SK-N-SH (cell line): ENCODE results near the gene DNAH14. TPM values are rescaled to one million over a fixed set of nuclear protein-coding genes. Genes with fewer than 3 reads are reported as not detected.

Experiments used
- CTCF ChIA-PET: fragments of 300-600, 350-600 bp; formaldehyde crosslinking; extraction: SDS; loops from one replicate; lab custom pipeline; 2021; lab: Yijun Ruan, JAX
- POLR2A ChIA-PET: fragments of 350-600 bp; sonication (Branson Sonifier 250); formaldehyde crosslinking; extraction: SDS; loops from one replicate; lab custom pipeline; 2020; ENCODE audit warnings: antibody characterized with exemption, inconsistent platforms; lab: Yijun Ruan, JAX
- DNase-seq: peaks from one replicate; pipeline ENCODE4 v3.0.0; 2012
- H2AFZ ChIP-seq: fragments of 200-600 bp; sonication (generic); 2 replicates; pipeline ENCODE4 v1.8.1; 2016; ENCODE audit warnings: antibody characterized with exemption, mild to moderate bottlenecking, low read depth
- H3F3A ChIP-seq: fragments of 200-600 bp; sonication (generic); replicated peaks from 2 replicates; pipeline ENCODE3; 2016; ENCODE audit warnings: antibody characterized with exemption, mild to moderate bottlenecking; ENCODE audit not compliant: insufficient read depth
- H3K27ac ChIP-seq, 2 experiments: fragments of 200-500 bp in 1 of 2; fragments of 200-600 bp in 1 of 2; sonication (Bioruptor generic) in 1 of 2; sonication (generic), shearing (Covaris generic) in 1 of 2; 2 replicates each; pipeline versions ENCODE4 v1.5.1 to v1.6.1; 2014 to 2016; ENCODE audit warnings: low read depth in 2 of 2, inconsistent platforms in 1 of 2, low read length in 1 of 2, mild to moderate bottlenecking in 1 of 2, mixed read lengths in 1 of 2
- H3K27me3 ChIP-seq: fragments of 200-600 bp; sonication (generic), shearing (Covaris generic); 2 replicates; pipeline ENCODE4 v1.6.1; 2016; ENCODE audit warnings: mixed run types; ENCODE audit not compliant: insufficient read depth
- H3K36me3 ChIP-seq, 2 experiments: fragments of 200-500 bp in 1 of 2; fragments of 200-600 bp in 1 of 2; sonication (Bioruptor generic) in 1 of 2; sonication (generic) in 1 of 2; replicated peaks in 1 of 2; 2 replicates each; pipeline versions ENCODE3 to v1.5.1; 2014 to 2016; ENCODE audit warnings: low read length in 1 of 2, mild to moderate bottlenecking in 1 of 2; ENCODE audit not compliant: insufficient read depth in 2 of 2, control insufficient read depth in 1 of 2
- H3K4me1 ChIP-seq, 2 experiments: fragments of 200-500 bp in 1 of 2; fragments of 200-600 bp in 1 of 2; sonication (Bioruptor generic) in 1 of 2; sonication (generic), shearing (Covaris generic) in 1 of 2; 2 replicates each; pipeline versions ENCODE4 v1.5.1 to v1.6.1; 2014 to 2016; ENCODE audit warnings: low read depth in 1 of 2, low read length in 1 of 2, mixed run types in 1 of 2; ENCODE audit not compliant: insufficient read depth in 2 of 2, control insufficient read depth in 1 of 2
- H3K4me2 ChIP-seq: fragments of 200-600 bp; sonication (generic), shearing (Covaris generic); 2 replicates; pipeline ENCODE4 v1.6.1; 2017; ENCODE audit warnings: mixed run types
- H3K4me3 ChIP-seq, 2 experiments: fragments of 200-500 bp in 1 of 2; fragments of 200-600 bp in 1 of 2; sonication (Bioruptor generic) in 1 of 2; sonication (generic), shearing (Covaris generic) in 1 of 2; 2 replicates each; pipeline versions ENCODE4 v1.5.1 to v1.8.1; 2014 to 2016; ENCODE audit warnings: low read depth in 2 of 2, inconsistent platforms in 1 of 2, low read length in 1 of 2, mild to moderate bottlenecking in 1 of 2, mixed read lengths in 1 of 2, moderate library complexity in 1 of 2
- H3K79me2 ChIP-seq: fragments of 200-600 bp; sonication (generic); 2 replicates; pipeline ENCODE4 v1.8.1; 2017; ENCODE audit warnings: mild to moderate bottlenecking; ENCODE audit not compliant: insufficient read depth
- H3K9ac ChIP-seq: fragments of 200-600 bp; sonication (generic); 2 replicates; pipeline ENCODE4 v1.6.1; 2017; ENCODE audit warnings: mixed run types
- H3K9me2 ChIP-seq: fragments of 200-600 bp; sonication (generic); 2 replicates; pipeline ENCODE4 v1.6.1; 2017; ENCODE audit warnings: mixed run types
- H3K9me3 ChIP-seq: fragments of 200-600 bp; sonication (generic); 2 replicates; pipeline ENCODE4 v1.6.1; 2017; ENCODE audit warnings: mixed run types, mild to moderate bottlenecking, moderate library complexity
- H4K20me1 ChIP-seq: fragments of 200-600 bp; sonication (generic); 2 replicates; pipeline ENCODE4 v1.6.1; 2017; ENCODE audit warnings: mild to moderate bottlenecking, mixed run types; ENCODE audit not compliant: insufficient read depth
- ELF1 ChIP-seq: IDR thresholded peaks from 2 replicates; pipeline ENCODE4 v1.4.0; 2012
- EP300 ChIP-seq, 2 experiments: IDR thresholded peaks; 2 replicates each; pipeline versions ENCODE4 v1.4.0 to v1.6.1; 2012; ENCODE audit warnings: borderline replicate concordance in 1 of 2, low read depth in 1 of 2, low read length in 1 of 2
- EZH2phosphoT487 ChIP-seq: fragments of 200-600 bp; sonication (generic); IDR thresholded peaks from 2 replicates; pipeline ENCODE4 v1.6.1; 2017; ENCODE audit warnings: low read depth, mixed run types, mild to moderate bottlenecking, antibody characterized with exemption, moderate library complexity, borderline replicate concordance
- FOSL2 ChIP-seq: IDR thresholded peaks from 2 replicates; pipeline ENCODE4 v1.4.0; 2012; ENCODE audit warnings: low read depth, mild to moderate bottlenecking, moderate library complexity, borderline replicate concordance
- GABPA ChIP-seq: IDR thresholded peaks from 2 replicates; pipeline ENCODE4 v1.4.0; 2012; ENCODE audit warnings: low read depth, mild to moderate bottlenecking
- GATA2 ChIP-seq: sonication (generic); formaldehyde crosslinking; IDR thresholded peaks from 2 replicates; pipeline ENCODE4 v1.5.0; 2020; ENCODE audit warnings: mild to moderate bottlenecking, missing genetic modification reagents
- JUND ChIP-seq: IDR thresholded peaks from 2 replicates; pipeline ENCODE4 v1.4.0; 2012
- MAX ChIP-seq: IDR thresholded peaks from 2 replicates; pipeline ENCODE4 v1.4.0; 2012; ENCODE audit warnings: low read depth
- MXI1 ChIP-seq: IDR thresholded peaks from 2 replicates; pipeline ENCODE4 v1.6.1; 2012; ENCODE audit warnings: mild to moderate bottlenecking, low read depth, low read length, improper control_type of control experiment
- NFIC ChIP-seq: IDR thresholded peaks from 2 replicates; pipeline ENCODE4 v1.4.0; 2012; ENCODE audit warnings: borderline replicate concordance
- RAD21 ChIP-seq: IDR thresholded peaks from 2 replicates; pipeline ENCODE4 v1.6.1; 2012; ENCODE audit warnings: mild to moderate bottlenecking, low read length
- RCOR1 ChIP-seq: fragments of 150-350 bp; IDR thresholded peaks from 2 replicates; pipeline ENCODE4 v1.6.1; 2017; ENCODE audit warnings: antibody characterized with exemption, low read length
- TAF1 ChIP-seq: IDR thresholded peaks from 2 replicates; pipeline ENCODE4 v1.6.1; 2012; ENCODE audit warnings: low read depth, mild to moderate bottlenecking, low read length, moderate library complexity, borderline replicate concordance
- TCF12 ChIP-seq: IDR thresholded peaks from 2 replicates; pipeline ENCODE4 v1.4.0; 2012
- USF1 ChIP-seq: IDR thresholded peaks from 2 replicates; pipeline ENCODE4 v1.4.0; 2012; ENCODE audit warnings: low read depth, borderline replicate concordance
- YY1 ChIP-seq: IDR thresholded peaks from 2 replicates; pipeline ENCODE4 v1.4.0; 2012; ENCODE audit warnings: low read depth, mild to moderate bottlenecking
- WGBS: methylation state at CpG from one replicate; pipeline ENCODE4 v1.1.6; 2017; ENCODE audit warnings: low lambda C conversion rate; 5-methylcytosine and 5-hydroxymethylcytosine counted together
- polyA plus RNA-seq, 3 experiments: library from polyadenylated mRNA; depleted of rRNA; stranded (reverse); fragments of >200 nt; gene quantifications; 2 replicates each; pipeline ENCODE4 v1.2.3, GENCODE V29; 2012
- TF ChIP-seq, protein P1 (sequence below): IDR thresholded peaks from 2 replicates; pipeline ENCODE4 v1.6.1; 2012; ENCODE audit warnings: mild to moderate bottlenecking, low read depth, low read length, moderate library complexity
- TF ChIP-seq, protein P2 (sequence below): fragments of 200-600 bp; sonication (generic); IDR thresholded peaks from 2 replicates; pipeline ENCODE4 v1.6.1; 2017; ENCODE audit warnings: antibody characterized with exemption, mild to moderate bottlenecking, moderate library complexity

The DNAH14 gene
- polyA plus RNA-seq, 1 of the 3 experiments (the other 2 are of a cell fraction) = 8.0 TPM

- Histone ChIP-seq H3K27ac (no peak overlapping the region), H3K36me3 (no peaks in the 10 kb centered on the region), H3K9me3 (no peaks in the 10 kb centered on the region), H3K79me2 (no peaks in the 10 kb centered on the region), H3K9me2 (no peaks in the 10 kb centered on the region), H3F3A (no peaks in the 10 kb centered on the region), H3K27me3 (no peaks in the 10 kb centered on the region), H3K4me1 (no peaks in the 10 kb centered on the region), H3K9ac (no peak overlapping the region), H4K20me1 (no peaks in the 10 kb centered on the region), H3K4me3 (no peak overlapping the region), H2AFZ (no peak overlapping the region), H3K4me2 (no peak overlapping the region)
- TF ChIP-seq JUND = no peak
- TF ChIP-seq EZH2phosphoT487 = no peak
- no peak for TF ChIP-seq NFIC
- TF ChIP-seq, protein P1, sequence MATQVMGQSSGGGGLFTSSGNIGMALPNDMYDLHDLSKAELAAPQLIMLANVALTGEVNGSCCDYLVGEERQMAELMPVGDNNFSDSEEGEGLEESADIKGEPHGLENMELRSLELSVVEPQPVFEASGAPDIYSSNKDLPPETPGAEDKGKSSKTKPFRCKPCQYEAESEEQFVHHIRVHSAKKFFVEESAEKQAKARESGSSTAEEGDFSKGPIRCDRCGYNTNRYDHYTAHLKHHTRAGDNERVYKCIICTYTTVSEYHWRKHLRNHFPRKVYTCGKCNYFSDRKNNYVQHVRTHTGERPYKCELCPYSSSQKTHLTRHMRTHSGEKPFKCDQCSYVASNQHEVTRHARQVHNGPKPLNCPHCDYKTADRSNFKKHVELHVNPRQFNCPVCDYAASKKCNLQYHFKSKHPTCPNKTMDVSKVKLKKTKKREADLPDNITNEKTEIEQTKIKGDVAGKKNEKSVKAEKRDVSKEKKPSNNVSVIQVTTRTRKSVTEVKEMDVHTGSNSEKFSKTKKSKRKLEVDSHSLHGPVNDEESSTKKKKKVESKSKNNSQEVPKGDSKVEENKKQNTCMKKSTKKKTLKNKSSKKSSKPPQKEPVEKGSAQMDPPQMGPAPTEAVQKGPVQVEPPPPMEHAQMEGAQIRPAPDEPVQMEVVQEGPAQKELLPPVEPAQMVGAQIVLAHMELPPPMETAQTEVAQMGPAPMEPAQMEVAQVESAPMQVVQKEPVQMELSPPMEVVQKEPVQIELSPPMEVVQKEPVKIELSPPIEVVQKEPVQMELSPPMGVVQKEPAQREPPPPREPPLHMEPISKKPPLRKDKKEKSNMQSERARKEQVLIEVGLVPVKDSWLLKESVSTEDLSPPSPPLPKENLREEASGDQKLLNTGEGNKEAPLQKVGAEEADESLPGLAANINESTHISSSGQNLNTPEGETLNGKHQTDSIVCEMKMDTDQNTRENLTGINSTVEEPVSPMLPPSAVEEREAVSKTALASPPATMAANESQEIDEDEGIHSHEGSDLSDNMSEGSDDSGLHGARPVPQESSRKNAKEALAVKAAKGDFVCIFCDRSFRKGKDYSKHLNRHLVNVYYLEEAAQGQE = no peak
- TF ChIP-seq TAF1 = no peak
- DNase-seq = no peak
- ChIA-PET CTCF (interaction anchor here (1.2 kb wide), 1 partner anchor 14 kb away, joined by 3 read pairs; no protein-coding TSS in a partner anchor), POLR2A (no interaction called here)
- 69% methylated on average over 4 of the region's 4 CpGs for WGBS
Measured at GRCh38 chr1:225388372-225388771, 458.9 kb downstream of the DNAH14 start.

DNA sequence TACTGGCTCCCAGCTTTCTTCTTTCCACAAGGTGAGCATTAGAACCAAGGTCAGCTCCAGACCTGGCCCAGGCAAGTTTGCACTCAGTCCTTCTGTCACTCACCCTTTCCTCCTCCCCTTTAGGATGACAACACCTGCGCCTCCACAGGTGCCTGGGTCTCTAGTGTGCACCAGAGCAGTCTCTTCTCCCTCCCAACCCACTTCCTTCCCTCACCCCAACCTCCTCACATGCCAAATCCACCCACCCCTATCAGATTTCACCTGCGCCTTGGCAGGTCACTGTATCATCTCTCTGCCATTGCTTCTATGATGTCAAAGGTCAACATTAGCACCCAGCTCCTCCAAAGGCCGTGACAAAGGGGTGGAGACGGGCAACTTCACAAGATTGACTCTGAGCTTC is 460.4 kb downstream of the DNAH14 start:
- Histone ChIP-seq H3K79me2 (no peaks in the 10 kb centered on the region), H3K9me2 (no peaks in the 10 kb centered on the region), H4K20me1 (no peaks in the 10 kb centered on the region), H2AFZ (no peak overlapping the region), H3K9me3 (no peaks in the 10 kb centered on the region), H3K27ac (no peak overlapping the region), H3K27me3 (no peaks in the 10 kb centered on the region), H3F3A (no peaks in the 10 kb centered on the region), H3K4me2 (no peak overlapping the region), H3K4me3 (no peak overlapping the region), H3K36me3 (no peaks in the 10 kb centered on the region), H3K9ac (no peak overlapping the region), H3K4me1 (no peaks in the 10 kb centered on the region)
- ChIA-PET CTCF (interaction anchor here (2.0 kb wide), 1 partner anchor 85 kb away, joined by 5 read pairs; no protein-coding TSS in a partner anchor), POLR2A (no interaction called here)
- no peak for DNase-seq
- WGBS = 73% methylated on average over 4 of the region's 4 CpGs
- no peak for TF ChIP-seq ELF1
- no peak for TF ChIP-seq GABPA
- TF ChIP-seq NFIC = no peak
- TF ChIP-seq TCF12 = no peak
- TF ChIP-seq GATA2 (CRISPR knock-in tag) = no peak
- TF ChIP-seq TAF1 = no peak
- TF ChIP-seq USF1 = no peak
- TF ChIP-seq MXI1 = no peak
- no peak for TF ChIP-seq EP300 (IDR thresholded peaks at IDR 0.05; ENCODE audit: borderline replicate concordance in 1 of 2, low read depth in 1 of 2, low read length in 1 of 2)
- TF ChIP-seq FOSL2 = no peak
- TF ChIP-seq RCOR1 = no peak
- TF ChIP-seq, protein P1 = no peak
- TF ChIP-seq RAD21 = no peak
- TF ChIP-seq, protein P2, sequence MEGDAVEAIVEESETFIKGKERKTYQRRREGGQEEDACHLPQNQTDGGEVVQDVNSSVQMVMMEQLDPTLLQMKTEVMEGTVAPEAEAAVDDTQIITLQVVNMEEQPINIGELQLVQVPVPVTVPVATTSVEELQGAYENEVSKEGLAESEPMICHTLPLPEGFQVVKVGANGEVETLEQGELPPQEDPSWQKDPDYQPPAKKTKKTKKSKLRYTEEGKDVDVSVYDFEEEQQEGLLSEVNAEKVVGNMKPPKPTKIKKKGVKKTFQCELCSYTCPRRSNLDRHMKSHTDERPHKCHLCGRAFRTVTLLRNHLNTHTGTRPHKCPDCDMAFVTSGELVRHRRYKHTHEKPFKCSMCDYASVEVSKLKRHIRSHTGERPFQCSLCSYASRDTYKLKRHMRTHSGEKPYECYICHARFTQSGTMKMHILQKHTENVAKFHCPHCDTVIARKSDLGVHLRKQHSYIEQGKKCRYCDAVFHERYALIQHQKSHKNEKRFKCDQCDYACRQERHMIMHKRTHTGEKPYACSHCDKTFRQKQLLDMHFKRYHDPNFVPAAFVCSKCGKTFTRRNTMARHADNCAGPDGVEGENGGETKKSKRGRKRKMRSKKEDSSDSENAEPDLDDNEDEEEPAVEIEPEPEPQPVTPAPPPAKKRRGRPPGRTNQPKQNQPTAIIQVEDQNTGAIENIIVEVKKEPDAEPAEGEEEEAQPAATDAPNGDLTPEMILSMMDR = no peak
- TF ChIP-seq YY1 = no peak
- no peak for TF ChIP-seq EZH2phosphoT487
- no peak for TF ChIP-seq MAX
